ENCODE data around the gene GPC3.

The GPC3 gene

DNA sequence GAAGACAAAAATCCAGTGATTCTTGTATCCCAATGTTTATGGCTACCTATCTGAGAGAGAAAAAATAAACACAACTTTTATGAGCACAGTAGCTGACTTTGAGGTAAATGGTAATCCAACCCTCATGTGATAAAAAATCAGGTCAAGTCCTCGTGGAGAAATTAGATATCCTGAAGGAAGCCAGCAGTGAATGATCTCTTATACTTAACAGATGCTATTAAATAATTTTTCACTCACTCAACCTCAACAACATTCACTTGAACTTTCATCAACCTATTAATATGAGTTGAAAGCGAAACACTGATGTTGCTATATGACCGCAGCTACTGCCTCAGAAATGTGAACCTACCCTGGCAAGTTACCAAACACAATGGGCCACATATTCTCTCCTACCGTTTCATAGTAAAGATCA lies 105.4 kb downstream of the GPC3 start:
- DNase-seq, result no peak

DNA sequence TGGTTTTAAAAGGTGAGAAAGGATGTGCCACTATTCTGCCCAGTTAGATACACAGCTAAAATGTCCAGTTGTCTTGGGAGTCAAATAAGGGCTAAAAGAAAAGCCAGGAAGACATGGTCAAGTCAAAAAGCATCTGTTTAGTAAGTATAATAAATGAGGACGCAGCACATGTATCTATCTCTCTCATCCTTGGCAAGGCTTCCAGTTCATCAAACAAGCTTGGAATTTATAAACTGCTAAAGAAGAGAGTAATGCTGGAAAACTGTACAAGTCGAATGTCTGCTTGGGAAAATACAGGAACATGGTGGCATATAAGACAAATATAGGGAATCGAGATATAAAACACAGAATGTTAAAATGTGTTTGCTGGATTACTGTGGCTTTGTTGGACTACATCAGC lies 106.7 kb downstream of the GPC3 start:
- DNase-seq, result no peak

DNA sequence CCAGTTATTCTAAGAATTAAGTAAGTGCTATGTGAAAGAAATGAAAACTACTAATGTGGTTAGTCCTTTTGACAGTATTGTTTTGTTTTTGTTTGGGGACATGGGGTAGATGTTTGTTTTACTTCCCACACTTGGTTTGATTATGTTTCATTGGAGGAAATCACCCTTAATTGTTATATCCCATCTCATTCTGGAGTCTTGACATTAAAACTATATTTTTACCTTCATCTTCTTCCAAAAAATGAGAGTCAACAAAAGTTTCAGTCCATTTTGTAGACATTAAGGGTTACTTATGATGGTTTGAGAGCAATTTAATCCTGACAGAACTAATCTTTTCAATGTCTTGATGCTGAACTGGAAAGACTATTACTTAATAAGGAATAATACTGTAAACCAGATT lies 108.7 kb downstream of the GPC3 start:
- no peak for DNase-seq

DNA sequence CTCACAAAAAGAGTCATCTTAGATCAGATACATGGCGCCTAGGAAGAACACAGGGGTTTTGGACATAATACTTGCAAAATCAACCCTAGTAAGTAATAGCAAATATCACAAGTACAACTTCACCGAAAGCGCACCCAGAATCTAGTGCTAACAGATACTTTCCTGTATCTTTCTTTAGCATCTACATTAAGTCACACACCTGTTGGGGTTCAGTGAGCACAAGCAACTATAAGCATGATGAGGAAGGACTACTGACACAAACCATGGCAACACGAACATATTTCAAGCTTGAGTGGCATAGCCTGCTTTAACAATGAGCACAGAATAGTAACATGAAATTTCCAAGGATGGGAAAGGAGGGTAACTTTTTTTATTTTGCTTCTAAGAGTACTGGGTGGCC lies 116.1 kb downstream of the GPC3 start:
- DNase-seq, result no peak

DNA sequence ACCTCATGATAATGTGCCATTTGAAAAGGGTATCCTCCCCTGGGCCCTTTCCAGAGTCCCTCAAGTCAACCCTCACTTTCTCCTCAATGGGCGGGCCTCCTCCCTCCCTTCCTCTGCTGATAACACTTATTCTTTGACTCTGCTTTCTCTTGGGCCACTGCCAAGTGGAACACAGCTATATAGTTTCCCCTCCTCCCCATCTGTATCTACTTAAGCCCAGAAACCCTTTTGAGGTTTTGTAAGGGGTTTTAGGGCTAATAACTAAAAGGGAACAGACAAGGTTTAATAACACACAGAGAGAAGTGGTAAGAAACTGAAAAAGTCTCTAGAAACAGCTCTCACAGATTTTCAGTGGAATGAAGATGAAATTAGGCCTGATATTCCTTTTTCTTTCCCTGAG lies 116.7 kb downstream of the GPC3 start:
- no peak for DNase-seq

DNA sequence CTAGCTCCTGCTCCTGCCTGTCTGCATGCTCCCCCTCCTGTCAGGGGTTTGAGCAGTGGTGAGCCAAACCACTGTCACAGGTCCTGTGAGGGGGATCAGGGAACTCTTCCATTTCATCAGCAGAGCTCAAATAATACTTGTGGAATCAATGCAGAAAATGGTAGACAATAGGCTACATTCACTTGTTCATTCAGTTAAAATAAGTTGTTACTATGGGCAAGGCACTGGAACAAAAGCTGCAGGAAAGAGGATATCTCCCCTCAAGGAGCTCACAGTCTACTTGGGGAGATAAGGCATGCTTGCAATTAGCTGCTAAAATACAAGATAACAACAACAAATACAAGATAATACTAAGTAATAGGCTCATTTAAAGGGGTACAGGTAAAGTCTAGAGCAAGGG lies 117.1 kb downstream of the GPC3 start:
- DNase-seq, result no peak

DNA sequence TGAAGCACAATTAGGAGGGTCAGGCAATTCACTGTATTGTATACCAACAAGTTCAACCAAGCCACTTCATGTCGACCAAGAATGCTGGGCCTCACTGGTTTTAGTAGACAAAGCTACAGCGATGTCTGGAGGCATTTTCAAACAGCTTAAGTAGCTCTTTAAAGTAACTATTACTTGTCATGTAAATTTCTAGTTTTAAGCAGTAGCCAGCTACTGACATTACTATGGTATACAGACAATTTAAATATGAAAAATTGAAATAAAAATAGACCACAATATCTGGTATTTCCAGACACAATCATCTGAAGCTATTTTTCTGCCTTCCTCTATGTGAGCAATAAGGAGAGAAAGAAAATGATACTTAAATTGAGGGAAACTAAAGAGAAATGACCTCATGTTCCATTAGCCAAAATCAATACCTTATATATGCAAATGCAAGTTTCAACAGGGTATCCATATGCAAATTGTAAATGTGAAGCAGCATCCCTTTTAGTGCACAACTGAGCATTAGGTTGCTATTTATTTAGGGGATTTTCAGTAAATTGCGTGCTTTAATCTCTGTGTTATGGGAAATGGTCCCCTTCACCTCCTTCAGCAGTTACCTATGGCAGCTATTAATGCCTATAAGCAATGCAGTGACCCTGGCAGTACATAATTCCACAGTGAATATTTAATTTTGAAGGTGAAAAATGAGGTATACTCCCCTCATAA lies 119.5 kb downstream of the GPC3 start:
- DNase-seq, result no peak

DNA sequence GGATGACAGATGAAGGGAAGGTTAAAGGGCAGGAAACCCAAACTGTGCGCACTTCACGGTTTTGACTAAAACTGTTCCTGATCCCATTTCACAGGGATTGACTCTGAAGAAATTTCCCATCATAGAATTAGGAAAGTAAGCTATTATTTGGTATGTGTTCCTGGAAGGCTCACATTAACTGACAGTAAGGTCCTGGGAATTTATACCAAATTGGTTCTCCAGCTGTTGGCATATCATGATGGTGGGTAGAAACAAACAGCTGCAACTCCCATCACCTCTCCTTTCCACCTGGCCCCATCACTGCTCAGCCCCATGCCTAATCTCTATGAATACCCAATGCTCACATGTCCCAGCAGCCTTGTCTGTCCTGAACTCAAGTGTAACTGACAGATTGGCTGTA lies 121.2 kb downstream of the GPC3 start:
- DNase-seq, result no peak

DNA sequence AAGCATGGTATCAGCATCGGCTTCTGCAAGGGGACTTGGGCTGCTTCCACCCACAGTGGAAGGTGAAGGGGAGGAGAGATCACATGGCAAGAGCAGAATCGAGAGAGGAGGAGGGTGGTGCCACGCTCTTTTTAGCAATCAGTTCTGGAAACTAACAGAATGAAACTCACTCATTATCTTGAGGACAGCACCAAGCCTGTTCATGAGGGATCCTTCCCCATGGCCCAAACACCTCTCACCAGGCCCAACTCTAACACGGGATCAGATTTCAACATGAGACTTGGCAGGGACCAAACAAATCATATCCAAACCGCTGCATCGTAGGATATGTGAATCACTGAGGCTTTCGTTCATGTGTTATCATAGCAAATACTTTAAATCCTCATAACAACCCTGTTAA lies 125.5 kb downstream of the GPC3 start:
- DNase-seq, result no peak

DNA sequence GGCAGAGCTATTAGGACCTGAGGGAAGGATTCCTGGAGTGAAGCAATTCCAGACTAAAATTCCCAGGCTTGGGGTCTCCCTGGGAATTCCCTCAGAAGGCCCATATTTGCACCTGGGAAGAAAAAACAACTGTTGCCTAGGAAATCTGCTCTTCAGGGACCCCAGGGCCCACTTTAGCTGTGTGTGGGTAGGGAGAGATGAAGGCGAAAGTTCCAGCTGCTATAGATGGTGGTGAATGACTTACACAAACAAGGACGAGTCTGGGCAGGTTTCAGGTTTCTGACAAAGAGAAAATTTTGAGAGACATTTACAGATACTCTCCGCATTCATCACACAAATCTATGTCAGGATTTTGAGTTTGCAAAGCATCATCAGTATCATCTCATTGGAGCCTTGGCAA lies 126.1 kb downstream of the GPC3 start:
- DNase-seq, result no peak

DNA sequence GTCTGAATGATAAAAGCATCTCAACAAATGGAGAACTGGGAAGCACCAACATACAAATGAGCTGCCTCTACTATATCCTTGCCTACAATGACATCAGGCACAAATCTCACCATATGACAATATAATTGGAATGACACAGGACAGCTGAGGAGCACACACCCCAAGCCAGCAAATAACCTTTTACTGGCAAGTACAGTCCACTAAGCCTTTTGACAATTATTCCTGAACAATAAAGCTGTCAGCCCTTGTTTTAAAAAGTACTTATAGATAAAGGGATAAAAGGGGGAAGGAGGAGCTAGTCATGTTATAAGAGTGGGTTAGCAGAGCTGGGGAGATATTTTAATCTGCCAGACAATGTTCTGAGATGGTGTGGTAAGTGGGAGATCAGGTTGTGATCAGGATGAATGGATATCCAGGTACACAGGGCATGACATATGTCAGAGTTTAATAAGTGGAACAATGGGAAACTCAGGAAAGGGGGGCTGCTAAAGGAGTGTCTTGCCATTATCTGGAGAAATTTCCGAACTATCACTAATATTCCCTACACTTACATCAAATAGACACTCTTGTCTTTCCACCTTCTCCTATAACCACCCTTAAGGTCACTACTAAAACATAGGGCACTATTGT lies 127.6 kb downstream of the GPC3 start:
- no peak for DNase-seq

DNA sequence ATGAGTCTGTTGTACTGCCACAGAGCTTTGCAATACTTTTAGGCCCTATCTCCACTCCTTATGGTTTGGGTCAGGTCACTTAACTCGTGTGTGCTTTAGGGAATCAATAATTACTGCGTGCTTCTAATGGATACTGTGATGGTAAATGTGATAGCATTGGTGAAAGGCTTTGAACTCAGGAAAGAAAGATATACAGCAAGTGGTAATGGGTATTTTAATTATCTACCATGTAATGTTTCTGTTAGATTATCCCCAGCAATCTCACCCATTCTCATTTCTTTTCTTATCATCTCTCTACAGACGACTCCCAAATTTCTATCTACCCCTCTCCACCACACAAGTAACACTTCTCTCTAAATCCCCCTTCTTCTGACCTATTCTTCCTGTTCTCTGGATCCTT lies 128.6 kb downstream of the GPC3 start:
- DNase-seq, result no peak

DNA sequence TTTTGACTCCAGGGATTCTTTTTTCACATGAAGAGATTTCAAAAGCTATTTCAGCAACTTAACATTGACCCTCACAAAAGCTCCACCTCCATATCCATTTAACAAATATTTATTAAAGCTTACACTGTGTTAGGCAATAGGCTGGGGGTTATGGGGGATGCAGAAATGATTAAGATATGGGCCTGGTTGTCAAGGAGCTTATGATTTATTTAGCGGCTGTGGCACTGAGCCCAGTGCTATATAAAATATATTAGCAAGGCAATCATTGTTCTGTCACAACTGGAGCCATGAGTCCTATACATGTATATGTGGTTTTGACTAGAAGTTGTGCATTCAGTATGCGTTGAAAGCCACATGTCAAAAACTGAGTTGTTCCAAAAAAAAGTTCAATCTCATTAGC lies 131.1 kb downstream of the GPC3 start:
- no peak for DNase-seq

DNA sequence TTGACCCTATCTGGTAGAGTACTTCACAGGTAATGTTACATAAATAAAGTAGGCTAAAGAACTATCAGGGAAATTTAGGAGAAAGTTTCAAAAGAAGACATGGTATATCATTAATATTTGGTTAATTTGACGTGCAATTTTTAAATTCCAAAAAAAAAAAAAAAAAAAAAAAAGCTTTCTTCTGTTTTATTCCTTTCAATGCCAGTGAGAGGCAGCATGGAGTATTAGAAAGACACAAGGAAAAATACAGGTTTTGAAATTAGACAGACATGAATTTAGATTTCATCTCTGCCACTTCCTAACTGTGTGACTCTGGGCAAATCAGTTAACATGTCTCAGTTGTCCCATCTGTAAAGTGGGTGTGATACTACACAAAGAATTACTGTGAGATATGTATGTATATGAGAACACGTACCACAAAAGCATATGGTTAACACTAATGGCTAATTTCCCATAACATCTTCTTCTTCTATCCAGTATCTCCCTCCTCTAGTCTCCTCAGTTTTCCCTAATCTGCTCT lies 132.5 kb downstream of the GPC3 start:
- no peak for DNase-seq

DNA sequence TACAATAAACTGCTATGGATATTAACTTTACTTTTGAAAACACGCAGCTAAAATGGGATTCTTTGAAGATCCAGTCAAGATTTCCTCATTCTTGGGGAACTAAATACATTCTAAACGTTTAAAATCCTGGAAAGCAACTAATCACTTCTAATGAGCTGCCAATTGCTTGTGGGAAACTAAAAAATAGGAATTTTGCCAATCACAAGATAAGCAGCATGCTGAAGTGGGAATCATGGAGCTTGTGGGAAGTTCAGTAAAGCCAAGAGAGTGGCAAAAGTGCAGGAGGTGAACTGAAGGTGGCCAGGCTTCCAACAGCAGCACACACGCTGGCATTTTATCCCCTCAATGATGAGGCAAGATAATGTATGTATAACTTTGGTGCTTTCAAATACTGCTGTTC lies 133.0 kb downstream of the GPC3 start:
- no peak for DNase-seq

DNA sequence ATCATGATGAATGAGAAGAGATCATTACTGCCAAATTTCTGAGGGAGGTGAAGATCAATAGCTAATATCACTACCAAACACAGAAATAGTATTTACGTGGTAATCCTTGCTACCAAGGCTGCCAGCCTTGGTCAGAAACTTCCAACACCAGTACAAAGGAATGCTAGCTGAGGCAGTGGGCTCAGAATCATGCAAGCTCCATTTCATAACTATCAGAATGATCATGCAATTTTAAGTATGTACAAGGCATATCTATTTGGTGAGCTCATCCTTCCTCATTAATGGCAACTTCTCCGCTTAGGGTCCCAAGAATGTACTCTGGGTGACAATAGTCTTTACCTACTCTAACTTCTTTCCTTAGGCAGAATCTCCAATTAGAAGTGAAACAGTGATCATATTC lies 135.0 kb downstream of the GPC3 start:
- no peak for DNase-seq

DNA sequence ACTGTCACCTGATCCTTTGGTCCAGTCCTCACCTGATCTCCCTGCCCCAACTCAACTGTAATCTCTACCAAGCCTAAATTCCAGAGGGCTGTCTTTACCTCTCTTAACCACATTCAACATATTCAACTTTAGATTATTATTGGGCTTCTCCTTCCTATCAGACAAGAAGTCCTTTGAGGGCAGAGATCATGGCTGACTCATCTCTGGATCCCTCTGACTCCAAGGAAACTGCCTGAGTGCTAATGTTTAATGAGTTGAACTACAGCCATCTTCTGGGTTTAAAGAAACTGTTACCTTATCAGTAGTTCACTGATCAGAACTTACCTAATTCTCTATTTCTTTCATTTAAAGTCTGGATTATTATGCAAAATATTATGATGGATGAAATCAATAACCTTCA lies 135.7 kb downstream of the GPC3 start:
- no peak for DNase-seq

DNA sequence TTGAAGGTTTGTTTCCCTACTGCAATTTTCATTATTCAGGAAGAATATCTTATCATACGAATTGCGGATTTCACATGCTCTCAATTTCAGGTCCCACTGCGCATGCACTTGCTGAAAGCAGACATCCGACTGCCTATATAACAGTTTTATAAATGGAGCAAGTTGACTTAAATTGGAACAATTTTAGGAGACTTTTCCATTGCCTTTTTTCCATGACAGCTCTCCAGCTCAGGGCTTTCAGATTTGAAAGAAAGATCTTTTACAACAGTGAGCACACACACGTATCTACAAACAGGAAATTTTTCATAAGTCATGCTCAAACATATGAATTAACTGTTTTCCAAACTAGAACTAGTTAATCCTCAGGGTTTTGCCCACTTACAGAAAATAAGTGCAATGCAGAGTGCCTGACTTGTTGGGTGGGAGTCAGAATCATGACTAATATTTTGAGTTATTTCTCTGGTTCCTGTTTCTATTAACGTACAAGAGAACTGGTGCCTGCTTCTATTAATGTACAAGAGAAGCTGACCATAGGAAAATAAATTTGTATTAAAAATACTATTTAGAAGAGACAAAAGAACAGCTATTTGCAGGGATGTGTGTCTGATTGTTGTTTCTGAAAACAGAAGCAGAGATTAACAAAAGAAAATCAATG lies 137.9 kb downstream of the GPC3 start:
- no peak for DNase-seq

DNA sequence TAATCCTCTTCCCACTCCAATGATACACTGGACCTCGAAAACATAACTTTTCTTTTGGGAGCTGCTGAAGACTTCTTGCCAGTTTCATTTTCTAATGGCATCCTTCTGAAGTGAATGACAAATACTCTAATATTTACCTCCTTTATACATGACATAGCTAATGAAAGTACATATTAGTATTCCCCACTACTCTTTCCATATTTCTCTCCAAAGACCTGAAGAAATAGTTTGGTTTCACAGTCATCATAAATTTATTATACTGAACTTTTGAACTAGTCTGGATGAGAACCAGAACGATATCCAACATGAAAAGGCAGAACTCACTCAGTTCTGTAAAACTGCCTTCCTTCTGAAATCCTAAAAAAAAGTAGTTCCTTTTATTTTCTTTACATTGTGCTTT lies 139.1 kb downstream of the GPC3 start:
- no peak for DNase-seq

DNA sequence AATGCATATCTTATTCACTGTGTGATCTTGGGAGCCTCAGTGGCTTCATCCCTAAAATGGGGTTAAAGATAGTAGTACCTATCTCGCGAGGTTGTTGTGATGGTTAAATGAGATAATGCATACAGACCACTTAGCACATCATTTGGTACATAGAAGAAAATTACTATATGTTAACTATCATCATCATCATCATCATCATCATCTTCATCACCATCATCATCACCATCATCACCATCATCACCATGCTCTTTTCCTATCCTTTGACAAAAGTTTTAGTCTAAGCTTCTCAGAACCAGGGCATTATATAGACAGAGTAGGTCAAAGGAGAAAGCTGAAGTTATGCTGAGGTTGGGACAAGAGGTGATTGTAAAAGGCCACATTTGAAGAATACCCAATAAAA lies 145.0 kb downstream of the GPC3 start:
- no peak for DNase-seq

DNA sequence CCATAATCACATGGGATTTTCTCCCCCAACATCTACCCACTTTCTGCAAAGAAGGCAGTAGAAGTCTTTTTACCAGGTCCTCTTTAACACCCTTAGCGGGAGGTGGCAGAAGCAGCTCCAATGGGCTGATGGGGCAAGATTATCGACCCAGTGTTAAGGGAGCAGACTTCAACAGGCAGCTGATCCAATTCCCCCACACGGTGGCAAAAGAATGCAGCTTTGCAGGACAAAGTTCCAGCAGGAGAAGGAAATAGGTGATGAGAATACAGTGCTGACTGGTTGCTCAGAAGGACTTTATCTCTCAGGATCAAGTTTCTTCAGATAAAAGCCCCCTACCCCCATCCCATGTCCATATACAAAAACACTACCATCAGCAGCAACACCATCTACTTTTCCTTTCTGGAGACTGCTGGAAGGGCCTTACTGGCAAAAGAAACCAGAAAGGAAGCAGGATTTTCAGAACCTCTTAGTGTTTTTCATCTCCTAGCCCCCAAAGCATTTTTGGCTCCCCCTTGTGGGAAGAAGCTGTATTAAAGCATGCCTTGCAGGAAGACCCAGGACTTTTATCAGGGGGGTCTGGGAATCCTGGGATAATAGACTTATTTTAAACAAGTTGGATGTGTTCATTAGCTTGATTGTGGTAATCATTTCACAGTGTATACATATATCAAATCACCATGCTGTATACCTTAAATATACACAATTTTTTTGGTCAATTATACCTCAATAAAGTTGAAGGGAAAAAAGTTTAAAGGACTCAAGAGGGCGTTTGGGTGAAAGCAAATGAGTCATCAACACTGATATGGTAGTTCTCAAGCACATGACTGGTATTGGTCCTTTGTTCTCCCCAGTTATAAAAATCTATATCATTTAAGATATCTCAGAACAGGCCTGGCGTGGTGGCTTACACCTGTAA lies 146.4 kb downstream of the GPC3 start:
- no peak for DNase-seq

DNA sequence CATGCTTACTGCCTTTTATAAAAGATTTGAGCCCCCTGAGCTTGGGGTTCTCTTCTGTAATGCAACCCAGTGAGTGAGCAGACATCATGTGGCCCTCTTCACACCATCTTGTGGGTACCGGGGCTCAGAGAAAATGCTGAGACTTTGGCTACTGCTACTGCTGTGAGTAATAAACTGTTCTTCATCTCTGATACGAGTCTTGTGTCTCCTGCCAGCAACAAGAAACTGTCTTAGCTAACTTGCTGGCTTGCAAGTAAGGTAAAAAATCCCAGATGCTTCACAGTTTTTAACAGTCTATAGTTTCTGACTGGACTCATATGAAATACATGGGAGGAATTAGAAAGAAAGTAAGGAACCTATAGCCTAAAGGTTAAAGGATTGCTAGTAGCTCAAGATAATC lies 148.3 kb downstream of the GPC3 start:
- DNase-seq, result no peak

DNA sequence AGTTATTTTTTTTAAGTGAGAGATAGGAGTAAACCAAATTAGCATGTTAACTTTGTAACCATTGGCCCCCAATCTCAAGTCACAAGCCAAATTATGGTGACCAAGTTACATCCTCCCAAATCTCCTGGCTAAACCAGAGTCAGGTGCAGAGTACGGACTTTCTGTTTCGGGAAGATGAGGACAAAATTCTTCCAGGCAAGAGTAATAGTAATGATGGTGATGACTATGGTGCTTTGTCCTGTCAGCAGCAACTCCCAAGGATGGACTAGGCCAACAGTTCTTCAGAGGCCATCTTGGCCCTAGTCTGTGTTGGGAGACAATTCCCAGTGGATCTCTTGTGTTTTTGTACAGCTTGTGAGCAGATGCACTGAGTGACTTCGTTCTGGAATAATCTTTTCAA lies 148.8 kb downstream of the GPC3 start:
- DNase-seq, result no peak
